NCI-H2029 treated with DMSO at 0.1 percent for 48 hours (cell line): Measurements from ENCODE around the gene KIF16B.

Experiments used
- DNase-seq: peaks from one replicate; lab custom pipeline; 2025; lab: John Stamatoyannopoulos, UW

KIF16B gene

DNA sequence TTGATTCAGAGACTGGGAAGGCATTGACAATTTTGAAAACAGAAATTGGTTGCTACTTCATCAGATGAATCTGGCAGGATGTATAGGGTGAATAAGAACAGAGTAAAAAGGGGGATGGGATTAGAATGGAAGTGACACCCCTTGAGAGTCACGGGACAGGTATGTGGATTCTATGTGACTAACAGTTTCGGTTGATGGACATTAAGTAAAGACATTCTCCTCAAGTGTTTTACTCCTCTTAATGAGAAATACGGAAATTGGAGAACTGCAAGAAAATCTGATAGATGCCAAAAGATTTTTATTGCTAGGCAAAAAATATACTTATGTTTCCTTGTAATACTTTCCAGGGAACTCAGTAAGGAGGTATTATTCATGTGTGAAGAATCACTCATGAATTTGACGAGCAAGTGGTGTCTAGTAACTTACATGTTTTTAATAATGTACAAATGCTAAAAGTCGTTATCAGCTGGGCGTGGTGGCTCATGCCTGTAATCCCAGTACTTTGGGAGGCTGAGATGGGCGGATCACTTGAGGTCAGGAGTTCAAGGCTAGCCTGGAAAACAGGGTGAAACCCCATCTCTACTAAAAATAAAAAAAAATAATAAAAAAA is 135.8 kb downstream of the KIF16B start:
- no peak for DNase-seq

DNA sequence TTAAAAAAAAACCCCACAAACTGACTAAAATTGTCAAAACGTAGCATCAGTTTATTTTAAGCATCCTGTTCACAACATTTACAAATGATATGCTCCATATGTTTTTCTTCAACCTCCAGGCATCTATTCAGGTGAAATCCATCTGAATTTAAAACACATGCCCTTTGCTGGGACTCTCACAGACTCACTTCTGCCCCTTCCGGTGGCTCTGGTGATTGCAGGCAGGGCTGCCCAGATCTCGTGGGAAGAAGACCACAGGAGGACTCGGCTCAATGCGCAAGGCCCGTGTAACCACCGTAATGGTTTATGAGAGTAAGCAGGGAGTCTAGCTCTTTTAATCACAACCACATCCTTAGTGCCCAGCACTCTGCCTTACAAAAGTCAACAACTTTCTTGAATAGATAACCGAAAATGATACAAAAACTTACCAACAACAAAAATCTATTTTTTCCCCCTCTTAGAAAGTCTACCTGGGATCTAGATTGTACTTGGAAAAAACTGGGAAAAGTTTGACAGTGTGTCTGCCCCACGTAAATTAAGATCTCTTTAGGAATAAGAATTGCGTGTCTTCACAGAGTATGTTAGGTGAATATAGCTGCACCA is 139.1 kb downstream of the KIF16B start:
- no peak for DNase-seq

DNA sequence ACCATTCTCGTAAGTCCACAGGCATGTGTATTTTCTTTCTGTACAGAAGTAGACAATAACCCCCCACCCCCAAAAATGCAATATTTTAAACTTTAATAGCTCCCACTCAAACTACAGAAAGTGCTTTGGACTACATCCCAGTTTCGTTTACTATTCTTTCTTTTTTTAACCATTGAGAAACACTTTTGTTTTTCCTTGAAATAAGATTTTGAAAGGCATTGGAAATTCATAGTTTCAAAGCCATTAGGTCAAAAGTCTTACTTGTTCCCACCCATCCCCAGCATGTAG is 140.0 kb downstream of the KIF16B start:
- DNase-seq, result no peak

DNA sequence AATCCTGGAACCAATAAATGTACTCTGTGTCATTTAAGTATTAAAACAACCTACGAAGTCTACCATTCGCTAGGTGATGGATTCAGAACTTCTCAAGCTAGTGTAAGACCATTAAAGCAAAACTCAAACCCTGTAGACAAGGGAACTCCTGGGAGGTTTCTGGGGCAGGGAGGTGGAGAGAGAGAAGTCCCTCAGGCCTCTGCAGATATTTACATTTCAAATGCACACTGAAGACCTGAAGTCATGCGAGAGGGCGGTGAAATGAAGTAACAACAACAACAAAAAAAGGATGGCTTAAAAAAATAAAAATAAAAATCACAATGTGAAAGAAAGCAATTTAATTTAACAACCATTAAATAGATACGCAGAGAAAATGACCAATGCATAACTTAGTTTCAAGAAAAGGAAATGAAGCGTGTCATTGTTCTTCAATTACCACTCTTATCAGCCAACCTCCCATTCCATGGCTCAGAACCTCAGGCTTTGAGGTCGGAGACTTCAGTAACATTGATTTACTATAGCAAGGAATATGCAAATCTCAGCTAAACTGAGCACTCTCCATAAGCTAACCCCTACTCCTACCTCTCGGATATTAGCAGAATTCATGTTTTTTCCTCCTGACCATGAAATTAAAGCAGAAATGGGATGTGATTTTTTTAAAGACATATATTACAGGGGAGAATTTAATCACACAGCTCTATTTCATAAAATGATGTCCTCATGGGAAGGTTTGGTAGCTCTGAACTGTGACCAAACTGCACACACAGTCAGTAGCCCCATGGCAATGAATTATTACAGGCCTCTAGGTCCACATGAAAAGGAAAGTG is 140.6 kb downstream of the KIF16B start:
- DNase-seq, result no peak

DNA sequence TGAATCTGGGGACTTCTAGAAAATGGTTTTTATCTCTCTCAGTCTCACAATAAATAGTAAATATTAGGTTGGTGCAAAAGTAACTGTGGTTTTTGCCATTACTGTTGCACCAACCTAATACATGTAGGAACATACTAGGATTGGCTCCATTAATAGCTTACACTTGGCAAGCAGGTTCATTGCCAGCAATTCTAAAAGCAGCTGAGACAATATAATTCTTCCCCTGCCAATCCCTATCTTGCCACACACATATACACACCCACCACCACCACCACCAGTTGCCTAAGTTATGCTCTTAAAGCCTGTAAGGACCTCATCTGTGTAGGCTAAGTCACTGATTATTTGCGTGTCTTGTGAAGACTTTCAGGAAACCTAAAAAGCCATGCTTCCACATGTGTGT is 145.1 kb downstream of the KIF16B start:
- DNase-seq, result no peak

DNA sequence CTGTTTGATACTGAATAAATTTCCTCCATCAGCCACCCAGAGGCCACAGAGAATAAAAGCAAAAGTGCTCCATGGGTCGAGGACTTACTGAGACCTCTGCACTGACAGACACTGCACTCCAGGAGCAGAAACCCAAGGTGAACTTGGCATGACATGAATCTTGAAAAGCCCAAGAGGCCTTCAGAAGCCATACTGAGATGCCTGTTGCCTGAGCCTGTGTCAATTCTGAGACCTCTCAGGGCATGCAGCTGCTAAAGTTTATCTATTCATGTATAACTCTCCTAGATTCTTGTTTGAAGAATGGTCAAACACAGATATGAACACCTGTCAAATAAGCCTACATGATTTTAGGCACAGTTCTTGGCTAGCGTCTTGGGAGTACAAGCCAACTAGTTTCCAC is 145.7 kb downstream of the KIF16B start:
- no peak for DNase-seq

DNA sequence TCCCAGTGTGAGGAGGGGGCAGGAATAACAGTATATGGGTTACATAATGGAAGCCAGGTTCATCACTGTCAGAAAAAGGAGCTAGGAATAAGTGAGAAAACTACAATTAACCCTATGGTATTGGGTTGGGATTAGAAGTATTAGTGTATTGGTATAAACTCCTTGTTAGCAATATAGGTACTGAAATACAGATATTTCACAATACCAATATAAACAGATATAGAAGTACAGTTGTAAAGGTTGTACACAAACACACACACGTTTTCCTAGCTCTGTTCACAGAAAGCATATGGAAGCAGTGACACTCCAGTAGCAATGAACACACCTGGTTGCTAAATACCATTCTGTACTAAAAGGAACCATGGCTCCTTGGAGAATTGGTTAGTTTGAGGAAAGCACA is 148.5 kb downstream of the KIF16B start:
- DNase-seq, result no peak

DNA sequence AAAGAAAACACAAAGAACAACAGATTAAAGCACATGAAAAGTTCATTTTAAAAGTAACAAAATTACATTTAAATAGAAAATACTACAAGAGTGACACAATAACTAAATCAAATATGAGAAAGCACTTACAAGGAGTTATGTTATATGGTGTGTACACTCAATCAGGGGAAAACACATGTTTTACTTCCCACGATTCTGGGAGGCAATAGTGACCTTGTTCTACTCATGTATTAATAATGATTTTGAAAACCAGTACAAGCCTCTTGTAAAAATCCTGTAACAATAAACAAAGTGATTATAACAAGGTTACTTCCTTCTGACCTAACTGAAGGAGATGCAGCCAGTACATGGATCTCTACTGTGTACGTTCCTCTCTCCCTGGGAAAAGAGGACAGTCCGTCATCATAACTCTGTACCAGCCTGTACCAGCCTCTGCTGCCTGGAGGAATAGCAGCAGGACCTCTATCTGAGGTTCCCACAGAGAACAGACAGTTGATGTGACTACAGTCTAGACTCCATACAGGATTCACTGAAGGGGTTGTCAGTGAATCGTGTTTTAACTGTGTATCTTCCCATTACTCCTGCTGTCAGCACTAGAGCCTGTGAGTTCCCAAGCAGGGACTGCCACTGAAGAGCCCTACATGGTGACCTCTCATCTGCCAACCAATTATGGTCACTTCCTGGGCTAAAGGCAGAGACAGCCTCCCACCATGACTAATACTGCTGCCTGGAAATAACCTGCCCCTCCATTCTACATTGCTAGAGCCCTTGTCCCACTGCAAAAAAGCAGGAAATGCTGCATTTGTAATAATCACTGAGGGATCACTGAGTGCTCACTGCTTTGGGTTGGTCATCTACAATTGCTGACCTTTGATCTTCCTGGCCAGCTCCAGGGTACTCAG is 149.7 kb downstream of the KIF16B start:
- no peak for DNase-seq

DNA sequence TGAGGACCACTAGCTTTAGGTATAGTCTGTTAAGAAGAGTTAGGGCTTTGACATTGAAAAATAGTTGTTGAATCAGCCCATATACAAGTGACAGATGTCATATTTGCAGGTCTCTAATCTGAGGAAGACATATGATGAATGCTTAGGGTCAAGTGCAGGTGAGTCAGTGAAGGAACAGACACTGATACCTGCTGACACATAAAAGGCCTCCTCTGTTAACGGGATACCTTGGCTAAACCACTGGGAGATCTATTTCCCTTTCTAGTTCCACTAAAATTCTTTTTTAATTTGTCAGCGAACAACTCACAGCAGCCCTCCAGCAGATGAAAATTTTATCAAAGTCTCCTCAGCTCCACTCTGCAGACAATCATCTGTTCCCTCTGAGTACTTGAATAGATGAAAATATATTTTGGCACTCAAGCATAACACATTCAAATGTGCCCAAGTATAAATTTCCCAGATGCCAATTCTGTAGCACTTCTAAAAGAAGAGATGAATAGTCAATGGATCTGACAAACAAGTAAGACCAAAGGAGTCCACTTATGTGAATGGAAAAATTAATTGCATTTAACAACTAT is 154.0 kb downstream of the KIF16B start:
- DNase-seq, result no peak

DNA sequence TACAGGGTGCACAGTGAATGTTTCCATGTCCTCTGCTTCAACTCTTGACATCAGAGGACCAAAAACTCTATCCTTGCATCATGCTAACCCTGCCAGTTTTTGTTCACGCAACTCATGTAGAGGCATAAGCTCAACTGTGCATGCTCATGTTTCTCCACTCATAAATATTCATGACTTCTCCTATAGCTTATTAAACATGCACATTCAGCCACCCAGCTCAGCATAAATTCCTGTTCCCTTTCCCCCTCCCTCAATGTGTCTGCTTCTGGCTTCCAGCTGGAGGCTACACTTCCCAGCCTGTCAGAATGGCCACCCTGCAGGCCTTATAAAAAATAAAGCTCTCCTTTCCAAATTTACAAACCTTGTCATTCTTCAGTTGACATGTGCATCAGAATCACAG is 154.6 kb downstream of the KIF16B start:
- no peak for DNase-seq

DNA sequence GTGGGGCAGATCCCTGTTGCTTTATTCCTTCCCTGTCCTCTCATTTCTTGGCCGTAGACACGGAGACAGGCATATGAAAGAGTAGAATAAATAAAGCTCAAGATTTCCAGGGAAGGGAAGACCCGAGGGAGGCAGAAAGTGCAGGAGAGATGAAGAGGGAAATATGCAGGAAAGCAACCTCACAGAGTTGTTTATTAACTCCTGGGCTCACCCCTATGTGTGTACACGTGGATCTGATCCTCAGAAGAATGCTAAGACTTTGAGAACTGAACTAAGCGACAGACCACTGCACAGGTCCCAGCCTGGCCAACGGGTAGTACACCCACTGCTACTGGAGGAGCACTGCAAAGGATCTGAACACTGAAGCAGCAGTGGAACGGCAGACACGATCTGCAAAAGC is 156.2 kb downstream of the KIF16B start:
- DNase-seq, result no peak

DNA sequence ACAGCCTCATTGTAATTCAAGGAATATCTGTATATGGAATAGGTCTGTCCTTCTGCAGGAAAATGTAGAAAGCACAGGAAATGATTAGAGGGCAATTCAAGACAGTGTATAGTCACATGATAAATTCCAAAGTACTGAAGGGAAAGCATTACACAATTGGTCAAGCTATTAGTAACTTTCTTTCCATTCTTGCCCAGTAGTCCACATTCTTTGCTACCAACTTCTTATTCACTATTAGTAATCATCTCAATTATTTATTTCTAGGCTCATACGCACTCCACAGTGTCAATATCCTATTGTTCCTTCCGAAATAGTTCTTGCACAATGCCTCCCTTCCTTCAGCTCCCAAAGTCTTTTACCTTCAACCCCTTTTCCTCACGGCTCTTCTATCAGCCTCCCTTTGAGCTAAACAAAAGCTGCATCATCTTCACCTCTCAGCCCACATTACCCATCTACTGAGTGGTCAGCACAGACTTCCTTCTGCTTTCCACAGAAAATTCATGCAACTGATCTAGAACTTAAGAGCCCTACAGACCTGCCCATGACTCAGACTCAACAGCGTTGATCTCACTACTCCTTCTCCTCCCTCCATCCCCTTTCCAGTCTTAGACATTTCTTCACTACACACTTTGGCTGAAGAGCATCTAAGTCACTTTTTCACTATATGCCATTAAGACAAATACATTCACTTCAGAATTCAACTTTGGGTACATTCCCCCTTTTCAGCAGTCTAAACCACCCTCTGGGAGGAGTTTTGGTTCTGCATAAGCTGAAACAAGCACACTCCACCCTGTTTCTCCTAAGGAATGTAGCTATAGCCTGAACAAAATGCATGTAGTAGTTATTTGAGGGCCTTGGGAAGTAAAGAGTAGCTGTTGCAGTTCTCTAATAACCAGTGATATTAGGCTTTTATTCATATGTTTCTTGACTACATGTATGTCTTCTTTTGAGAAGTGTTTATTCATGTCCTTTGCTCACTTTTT is 157.9 kb downstream of the KIF16B start:
- DNase-seq, result no peak

DNA sequence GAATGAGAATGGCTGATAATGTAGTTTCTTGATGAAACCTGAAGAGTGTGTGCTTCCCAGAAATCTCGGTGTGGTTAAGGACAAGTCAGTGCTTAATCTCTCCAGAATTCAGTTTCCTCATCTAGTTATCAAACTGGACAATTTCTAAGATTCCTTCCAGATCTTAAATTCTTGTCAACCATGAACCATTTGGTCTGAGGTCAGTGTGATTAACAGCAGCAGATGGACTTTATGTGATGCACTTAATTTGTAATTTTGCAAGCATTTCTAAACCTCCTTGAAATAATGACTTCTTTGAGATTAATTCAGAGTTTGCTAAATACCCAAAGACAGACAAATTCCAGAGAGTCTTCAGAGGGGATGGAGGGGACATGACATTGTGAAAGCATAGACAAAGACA is 160.3 kb downstream of the KIF16B start:
- no peak for DNase-seq

DNA sequence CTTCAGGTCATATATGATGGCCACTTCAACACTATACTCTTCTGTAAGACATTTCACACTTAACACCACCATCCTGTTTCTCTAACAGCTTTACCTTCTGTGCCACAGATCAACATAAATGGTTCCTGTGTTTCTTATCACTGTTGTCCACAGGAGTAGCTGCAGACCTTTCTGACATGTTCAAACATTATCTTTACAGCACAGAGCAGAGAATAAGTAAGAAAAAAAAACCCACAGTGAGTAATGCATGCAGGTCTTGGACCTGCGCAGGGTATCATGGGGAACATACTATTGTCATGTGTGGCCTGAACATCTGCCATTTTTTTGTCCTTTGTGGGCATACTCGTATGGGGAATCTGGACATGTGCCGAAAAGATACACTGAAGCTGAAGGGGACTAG is 161.9 kb downstream of the KIF16B start:
- DNase-seq, result no peak

DNA sequence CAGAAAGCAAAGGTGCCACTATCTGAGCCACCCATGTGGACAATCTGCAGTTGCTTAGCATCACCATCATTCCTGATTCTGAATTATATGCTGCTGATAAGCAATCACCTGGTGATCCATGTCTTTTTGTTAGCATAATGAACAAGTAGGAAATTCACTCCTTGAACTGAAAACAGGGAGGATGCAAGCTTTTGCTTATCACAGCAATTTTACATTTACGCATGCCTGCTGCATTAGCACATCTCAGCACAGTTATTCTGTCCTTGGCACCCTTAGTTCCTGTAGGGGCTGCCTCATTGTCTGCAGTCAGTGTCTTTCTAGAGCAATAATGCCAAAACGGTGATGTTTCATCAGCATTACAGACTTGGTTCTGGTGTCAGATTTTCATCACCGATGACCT is 162.6 kb downstream of the KIF16B start:
- no peak for DNase-seq

DNA sequence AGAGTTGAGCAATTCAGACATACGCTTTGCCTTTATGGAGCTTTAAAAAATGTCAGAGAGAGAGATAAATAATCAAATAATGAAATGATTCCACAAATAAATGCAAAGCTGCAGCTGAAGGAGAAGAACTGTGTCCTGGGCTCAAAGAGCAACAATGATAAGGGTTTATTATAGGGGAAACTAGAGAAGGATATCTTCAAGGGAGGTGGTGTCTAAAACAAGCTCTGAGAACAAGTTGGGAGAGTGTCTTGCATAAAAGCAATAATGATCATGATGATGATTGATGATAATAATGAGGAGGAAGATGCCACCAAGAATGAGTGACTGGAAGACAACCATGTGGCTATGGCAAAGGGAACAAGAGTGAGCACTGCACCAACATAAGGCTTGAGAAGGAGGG is 164.3 kb downstream of the KIF16B start:
- no peak for DNase-seq

DNA sequence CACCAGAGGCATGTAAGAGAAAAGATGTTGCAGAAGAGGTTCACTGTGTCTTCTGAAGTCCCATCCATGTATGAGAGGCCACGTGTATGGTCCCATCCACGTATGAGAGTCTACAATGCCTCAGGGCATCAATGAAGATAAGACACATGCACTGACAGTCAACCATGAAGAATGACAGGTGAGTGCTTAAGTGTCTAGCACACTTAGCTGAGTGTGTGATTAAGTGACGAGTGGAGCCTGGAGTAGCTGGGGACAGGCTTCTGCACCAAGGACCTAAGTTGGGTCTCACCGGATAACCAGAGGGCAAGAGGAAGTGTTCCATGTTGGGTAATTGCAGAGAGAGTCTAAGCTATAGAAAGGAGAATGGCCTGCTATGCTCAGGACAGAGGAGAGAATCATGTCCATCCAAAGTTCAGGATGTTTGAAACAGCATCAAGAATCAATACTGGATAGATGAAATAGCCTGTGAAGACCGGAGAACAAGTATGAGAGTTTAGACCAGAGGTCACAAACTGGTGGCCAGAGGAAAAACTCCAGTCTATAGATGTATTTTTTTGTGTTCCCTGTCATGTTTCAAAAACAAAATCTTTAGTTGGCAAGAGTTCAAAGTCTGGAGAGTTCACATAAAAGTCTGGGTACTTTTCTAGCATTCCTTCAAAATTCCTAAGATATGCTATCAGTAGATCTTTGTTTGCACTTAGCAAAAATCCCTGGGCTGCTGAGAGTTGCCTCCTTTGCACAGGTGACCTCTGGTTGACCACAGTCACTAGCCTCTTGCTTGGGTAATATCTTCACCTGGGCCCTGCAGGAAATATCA is 165.8 kb downstream of the KIF16B start:
- no peak for DNase-seq

DNA sequence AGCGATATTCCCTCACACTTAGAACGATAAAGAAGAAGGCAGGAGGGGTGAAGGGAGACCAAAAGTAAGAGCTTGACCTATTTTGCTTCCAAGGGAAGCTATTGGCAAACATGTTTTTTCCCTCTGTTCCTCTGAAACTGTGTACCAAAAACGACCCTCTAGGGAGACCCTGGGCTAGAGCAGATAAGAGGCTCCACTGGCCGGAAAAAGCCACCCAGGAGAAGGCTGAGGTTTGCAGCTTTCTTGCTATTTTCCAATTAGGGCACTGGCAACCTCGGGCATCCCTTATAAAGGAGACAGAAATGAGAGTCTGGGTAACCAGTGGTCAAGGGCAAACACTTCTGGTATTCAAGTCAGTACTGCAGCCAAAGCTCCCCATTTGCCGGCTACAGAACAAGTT is 168.0 kb downstream of the KIF16B start:
- DNase-seq, result no peak

DNA sequence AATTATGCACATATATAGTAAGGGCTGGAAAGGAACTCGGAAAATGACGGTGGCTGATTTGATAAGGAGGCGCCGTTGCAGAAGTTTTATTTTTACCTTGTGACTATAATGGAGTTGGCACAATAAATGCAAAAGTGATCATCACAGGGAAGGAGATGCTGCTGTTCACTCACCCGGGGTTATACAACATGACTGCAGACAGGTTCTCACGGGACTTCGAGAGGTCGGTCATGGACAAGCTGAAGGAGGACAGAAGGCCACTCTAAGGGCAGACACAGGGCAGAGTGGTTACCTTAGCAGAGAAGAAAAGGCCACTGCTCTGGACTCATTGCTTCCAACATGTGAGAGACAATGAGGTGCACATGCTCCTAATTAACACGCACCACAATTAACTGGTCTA is 168.6 kb downstream of the KIF16B start:
- no peak for DNase-seq

DNA sequence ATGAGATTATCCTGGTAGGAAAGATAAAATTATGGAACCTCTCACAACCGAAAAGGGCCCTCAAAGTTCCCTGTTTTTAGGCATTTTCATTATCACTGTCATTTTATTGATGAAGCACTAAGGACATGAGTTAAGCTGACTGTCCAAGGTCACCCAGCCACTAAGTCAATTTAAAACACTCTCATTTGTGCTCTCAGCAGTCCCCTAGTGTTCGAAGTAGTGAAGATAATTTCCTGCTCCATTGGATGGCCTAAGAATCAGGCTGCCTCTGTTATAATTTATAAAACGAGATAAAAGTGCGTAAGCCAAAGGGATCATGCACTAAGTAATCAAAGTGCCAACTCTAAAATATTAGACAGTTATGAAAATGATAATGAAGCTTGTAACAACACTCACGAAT is 169.1 kb downstream of the KIF16B start:
- DNase-seq, result no peak
